PC-3 (cell line): Measurements from ENCODE around the gene CCIN.

Experiments used
- CTCF ChIP-seq: fragments of 300-600 bp; sonication (generic); conservative IDR thresholded peaks from 2 replicates; pipeline ENCODE4 v1.5.1; 2017; ENCODE audit warnings: antibody characterized with exemption, low read depth, mild to moderate bottlenecking, low read length
- EZH2 ChIP-seq: fragments of 300-600 bp; sonication (generic); IDR thresholded peaks from one replicate; pipeline ENCODE4 v1.6.1; 2017; ENCODE audit warnings: antibody characterized with exemption, mild to moderate bottlenecking, low read length; ENCODE audit not compliant: unreplicated experiment
- EZH2phosphoT487 ChIP-seq: fragments of 300-600 bp; sonication (generic); IDR thresholded peaks from 2 replicates; pipeline ENCODE4 v1.6.1; 2018; ENCODE audit warnings: mild to moderate bottlenecking, antibody characterized with exemption, low read length, borderline replicate concordance

GRCh38 chr9:36134761-36135505 lies 34.3 kb upstream of the CCIN start:
- TF ChIP-seq CTCF (no peak), EZH2 (no peak), EZH2phosphoT487 (no peak)
